Adipocyte (in vitro differentiated cells): ENCODE measurements around the gene SLC44A5.
"Not testable (repeated sequence)": the region's sequence is repeated elsewhere in the genome, so short reads cannot be mapped to it uniquely, and the experiment has no call there.

Experiments used
- DNase-seq: peaks from one replicate; pipeline ENCODE4 v3.0.0-alpha.2; 2015; ENCODE audit warnings: low read depth
- H3K27me3 ChIP-seq: replicated peaks from 2 replicates; pipeline ENCODE4 v1.7.0; 2013; ENCODE audit warnings: mild to moderate bottlenecking, low read length, moderate library complexity; ENCODE audit not compliant: control insufficient read depth, insufficient read depth
- H3K36me3 ChIP-seq: 2 replicates; pipeline ENCODE4 v1.7.0; 2013; ENCODE audit warnings: low read length, mild to moderate bottlenecking, moderate library complexity; ENCODE audit not compliant: control insufficient read depth, insufficient read depth, severe bottlenecking
- H3K4me1 ChIP-seq: 2 replicates; pipeline ENCODE4 v1.7.0; 2013; ENCODE audit warnings: mild to moderate bottlenecking, low read length, moderate library complexity; ENCODE audit not compliant: control insufficient read depth, insufficient read depth
- H3K4me3 ChIP-seq: 2 replicates; pipeline ENCODE4 v1.7.0; 2013; ENCODE audit warnings: mild to moderate bottlenecking, low read length, moderate library complexity
- H3K9ac ChIP-seq: 2 replicates; pipeline ENCODE4 v1.7.0; 2013; ENCODE audit warnings: mild to moderate bottlenecking, low read length, moderate library complexity
- H3K9me3 ChIP-seq: 2 replicates; pipeline ENCODE4 v1.7.0; 2013; ENCODE audit warnings: mild to moderate bottlenecking, low read length, moderate library complexity; ENCODE audit not compliant: control insufficient read depth

The SLC44A5 gene

DNA sequence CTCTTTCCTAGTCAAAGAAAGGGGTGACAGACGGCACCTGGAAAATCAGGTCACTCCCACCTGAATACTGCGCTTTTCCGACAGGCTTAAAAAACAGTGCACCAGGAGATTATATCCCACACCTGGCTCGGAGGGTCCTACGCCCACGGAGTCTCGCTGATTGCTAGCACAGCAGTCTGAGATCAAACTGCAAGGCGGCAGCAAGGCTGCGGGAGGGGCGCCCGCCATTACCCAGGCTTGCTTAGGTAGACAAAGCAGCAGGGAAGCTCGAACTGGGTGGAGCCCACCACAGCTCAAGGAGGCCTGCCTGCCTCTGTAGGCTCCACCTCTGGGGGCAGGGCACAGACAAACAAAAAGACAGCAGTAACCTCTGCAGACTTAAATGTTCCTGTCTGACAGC, 134.4 kb downstream of the SLC44A5 start:
- not testable (repeated sequence) for H3K4me1 ChIP-seq, H3K36me3 ChIP-seq, DNase-seq, H3K27me3 ChIP-seq, H3K4me3 ChIP-seq, H3K9ac ChIP-seq, H3K9me3 ChIP-seq

DNA sequence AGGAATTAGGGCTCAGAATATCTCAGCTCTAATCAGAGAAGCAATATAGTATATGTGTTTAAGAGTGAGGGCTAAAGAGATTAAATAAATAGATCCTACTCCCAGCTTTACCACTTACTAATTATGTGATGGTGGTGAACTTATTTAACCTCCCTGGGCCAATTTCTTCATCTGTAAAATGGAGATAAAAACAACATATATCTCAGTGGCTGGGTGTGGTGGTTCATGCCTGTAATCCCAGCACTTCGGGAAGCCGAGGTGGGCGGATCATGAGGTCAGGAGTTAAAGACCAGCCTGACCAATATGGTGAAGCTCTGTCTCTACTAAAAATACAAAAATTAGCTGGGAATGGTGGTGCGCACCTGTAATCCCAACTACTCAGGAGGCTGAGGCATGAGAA, 135.2 kb downstream of the SLC44A5 start:
- H3K4me3 ChIP-seq, result no peak overlapping the region
- H3K36me3 ChIP-seq, result no peaks in the 10 kb centered on the region
- no peak overlapping the region for H3K9ac ChIP-seq
- DNase-seq, result no peak
- no peaks in the 10 kb centered on the region for H3K9me3 ChIP-seq
- no peaks in the 10 kb centered on the region for H3K4me1 ChIP-seq
- H3K27me3 ChIP-seq, result no peaks in the 10 kb centered on the region

DNA sequence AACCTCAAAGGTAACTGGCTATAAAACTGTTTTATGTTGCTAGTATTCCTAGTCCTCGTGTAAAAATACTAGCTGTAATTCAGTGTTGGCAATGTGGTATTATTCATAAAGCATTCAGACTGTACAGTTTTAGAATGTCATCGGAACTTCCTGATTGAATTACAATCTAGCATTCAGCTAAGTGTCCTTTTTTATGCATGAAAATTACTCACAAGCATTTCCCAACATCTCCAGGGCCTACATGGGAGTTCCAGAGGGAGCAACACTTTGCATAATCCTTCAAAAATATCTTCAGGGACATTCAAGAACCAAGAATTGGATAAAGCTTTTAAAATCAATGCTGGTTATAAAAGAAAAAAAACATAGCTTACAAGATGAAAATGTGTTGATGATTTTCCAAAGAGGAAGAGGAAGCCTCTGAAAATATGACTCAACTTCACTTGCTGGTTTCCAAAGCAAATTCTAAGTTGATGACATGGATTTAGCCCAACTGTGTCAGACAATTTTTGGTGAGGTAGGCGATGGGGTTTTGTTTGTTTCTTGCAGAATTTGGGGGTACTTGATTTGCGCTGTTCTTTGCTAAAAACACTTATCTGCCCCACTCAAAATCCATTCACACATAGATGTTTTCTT, 137.8 kb downstream of the SLC44A5 start:
- no peak overlapping the region for H3K9ac ChIP-seq
- H3K4me1 ChIP-seq, result no peaks in the 10 kb centered on the region
- H3K36me3 ChIP-seq, result no peaks in the 10 kb centered on the region
- DNase-seq, result no peak
- H3K27me3 ChIP-seq, result no peaks in the 10 kb centered on the region
- H3K4me3 ChIP-seq, result no peak overlapping the region
- H3K9me3 ChIP-seq, result no peaks in the 10 kb centered on the region

DNA sequence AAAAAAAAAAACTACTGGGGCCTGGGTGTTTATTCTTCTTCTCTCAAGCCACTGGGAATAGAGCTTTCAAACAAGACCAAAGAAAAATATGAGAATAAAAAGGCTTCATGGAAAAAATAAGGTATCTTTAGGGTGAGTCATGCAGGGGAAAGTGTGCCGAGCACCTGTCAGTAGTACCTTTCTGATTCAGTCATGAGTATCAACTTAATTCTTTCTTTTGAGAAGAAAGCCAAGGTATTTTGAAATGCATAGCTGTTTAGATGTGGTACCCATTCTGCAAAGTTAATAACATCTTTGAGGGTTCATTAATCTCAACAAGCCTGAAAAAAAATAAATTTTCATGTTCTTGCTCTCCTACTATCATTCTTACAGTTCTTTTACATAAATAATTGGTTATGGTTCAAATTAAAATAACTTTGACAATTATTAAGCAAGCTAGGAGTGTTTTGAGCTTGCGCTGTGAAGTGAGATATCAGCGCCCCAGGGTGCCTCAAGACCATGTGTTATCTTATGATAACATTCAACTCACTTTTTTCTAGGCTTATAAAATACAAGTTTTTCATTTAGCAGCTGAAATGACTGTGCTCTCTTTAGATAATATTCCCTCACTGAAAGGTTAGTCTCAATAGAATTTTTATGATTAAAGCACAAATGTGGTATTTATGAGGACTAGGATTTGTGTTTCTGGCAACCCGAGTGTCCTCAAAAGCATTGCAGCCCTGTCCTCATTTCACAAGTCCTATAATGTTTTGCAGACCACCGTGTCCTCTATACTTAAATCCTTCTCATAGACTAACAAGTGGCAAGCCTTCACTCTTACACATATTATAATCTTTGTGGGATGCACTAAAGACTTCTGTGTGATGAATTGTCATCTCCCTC, 138.6 kb downstream of the SLC44A5 start:
- H3K4me3 ChIP-seq, result no peak overlapping the region
- no peaks in the 10 kb centered on the region for H3K4me1 ChIP-seq
- H3K36me3 ChIP-seq, result no peaks in the 10 kb centered on the region
- no peak for DNase-seq
- H3K9ac ChIP-seq, result no peak overlapping the region
- H3K9me3 ChIP-seq, result no peaks in the 10 kb centered on the region
- no peaks in the 10 kb centered on the region for H3K27me3 ChIP-seq

DNA sequence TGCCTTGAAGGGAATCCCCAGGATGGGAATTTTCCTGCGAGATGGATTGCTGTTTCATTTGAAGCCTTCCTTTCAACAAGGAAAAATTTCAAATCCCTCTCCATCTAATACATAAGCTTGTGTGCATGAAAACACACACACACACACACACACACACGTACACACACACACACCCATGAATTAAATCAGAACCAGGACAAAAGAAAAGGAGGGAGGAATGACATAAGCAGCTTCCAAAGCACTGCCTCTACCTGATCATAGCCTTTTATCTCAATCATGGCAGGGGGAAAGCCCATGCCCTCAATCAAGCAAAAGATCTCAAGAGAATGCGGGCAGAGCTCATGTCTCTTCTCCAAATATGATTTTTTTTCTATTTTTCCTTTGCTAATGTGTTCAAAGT, 139.7 kb downstream of the SLC44A5 start:
- Histone ChIP-seq H3K27me3 (no peaks in the 10 kb centered on the region), H3K4me1 (no peaks in the 10 kb centered on the region), H3K4me3 (no peak overlapping the region), H3K9ac (no peak overlapping the region), H3K9me3 (no peaks in the 10 kb centered on the region), H3K36me3 (no peaks in the 10 kb centered on the region)
- no peak for DNase-seq

GRCh38 chr1:75470448-75470847, 140.5 kb downstream of the SLC44A5 start:
- no peak overlapping the region for H3K4me3 ChIP-seq
- H3K9me3 ChIP-seq, result no peaks in the 10 kb centered on the region
- H3K27me3 ChIP-seq, result no peaks in the 10 kb centered on the region
- no peaks in the 10 kb centered on the region for H3K36me3 ChIP-seq
- no peaks in the 10 kb centered on the region for H3K4me1 ChIP-seq
- H3K9ac ChIP-seq, result no peak overlapping the region
- DNase-seq, result no peak

- Histone ChIP-seq H3K4me3 (no peak overlapping the region), H3K36me3 (no peaks in the 10 kb centered on the region), H3K27me3 (no peaks in the 10 kb centered on the region), H3K9ac (no peak overlapping the region), H3K4me1 (no peaks in the 10 kb centered on the region), H3K9me3 (no peaks in the 10 kb centered on the region)
- DNase-seq, result no peak
Observed at GRCh38 chr1:75469586-75470173, 141.2 kb downstream of the SLC44A5 start.

GRCh38 chr1:75461808-75462325, 149.0 kb downstream of the SLC44A5 start:
- H3K36me3 ChIP-seq, result no peaks in the 10 kb centered on the region
- H3K9ac ChIP-seq, result no peak overlapping the region
- no peaks in the 10 kb centered on the region for H3K4me1 ChIP-seq
- no peak overlapping the region for H3K4me3 ChIP-seq
- no peaks in the 10 kb centered on the region for H3K27me3 ChIP-seq
- DNase-seq, result no peak
- no peaks in the 10 kb centered on the region for H3K9me3 ChIP-seq

GRCh38 chr1:75449998-75450397, 160.9 kb downstream of the SLC44A5 start:
- Histone ChIP-seq H3K4me1 (no peaks in the 10 kb centered on the region), H3K27me3 (no peaks in the 10 kb centered on the region), H3K36me3 (no peaks in the 10 kb centered on the region), H3K4me3 (no peak overlapping the region), H3K9me3 (peaks cover 7% of the 10 kb centered on the region), H3K9ac (no peak overlapping the region)
- no peak for DNase-seq

GRCh38 chr1:75444220-75444619, 166.7 kb downstream of the SLC44A5 start:
- H3K4me1 ChIP-seq, result no peaks in the 10 kb centered on the region
- no peak overlapping the region for H3K4me3 ChIP-seq
- H3K9me3 ChIP-seq, result no peaks in the 10 kb centered on the region
- DNase-seq, result no peak
- no peaks in the 10 kb centered on the region for H3K36me3 ChIP-seq
- no peaks in the 10 kb centered on the region for H3K27me3 ChIP-seq
- H3K9ac ChIP-seq, result no peak overlapping the region

DNA sequence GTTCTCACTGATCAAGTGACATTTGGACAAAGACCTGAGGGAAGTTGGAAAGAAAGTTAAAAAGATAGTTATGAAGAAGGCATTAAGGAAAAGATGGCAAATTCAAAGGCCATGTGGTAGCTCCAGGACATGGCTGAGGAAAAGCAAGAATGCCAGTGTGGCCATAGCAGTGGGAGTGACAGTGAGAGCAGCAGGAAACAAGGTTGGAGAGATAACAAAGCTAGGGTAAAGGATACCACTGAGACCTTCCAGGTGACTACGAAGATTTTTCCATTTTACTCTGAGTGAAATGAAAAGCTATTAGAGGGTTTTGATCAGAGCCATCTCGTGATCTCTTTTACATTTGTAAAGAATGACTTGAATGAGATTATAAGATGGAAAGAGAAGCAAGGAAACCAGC, 170.6 kb downstream of the SLC44A5 start:
- H3K9ac ChIP-seq, result no peak overlapping the region
- DNase-seq, result no peak
- no peak overlapping the region for H3K4me3 ChIP-seq
- no peaks in the 10 kb centered on the region for H3K36me3 ChIP-seq
- H3K27me3 ChIP-seq, result no peaks in the 10 kb centered on the region
- H3K9me3 ChIP-seq, result no peaks in the 10 kb centered on the region
- no peaks in the 10 kb centered on the region for H3K4me1 ChIP-seq
